GM19240 (cell line): ENCODE measurements around the gene MPDU1.
"Not testable (repeated sequence)": the region's sequence is repeated elsewhere in the genome, so short reads cannot be mapped to it uniquely, and the experiment has no call there.

Experiments
- DNase-seq: peaks from one replicate; pipeline ENCODE4 v3.0.0; 2011; ENCODE audit warnings: low spot score; ENCODE audit not compliant: insufficient read length

Gene MPDU1

DNA sequence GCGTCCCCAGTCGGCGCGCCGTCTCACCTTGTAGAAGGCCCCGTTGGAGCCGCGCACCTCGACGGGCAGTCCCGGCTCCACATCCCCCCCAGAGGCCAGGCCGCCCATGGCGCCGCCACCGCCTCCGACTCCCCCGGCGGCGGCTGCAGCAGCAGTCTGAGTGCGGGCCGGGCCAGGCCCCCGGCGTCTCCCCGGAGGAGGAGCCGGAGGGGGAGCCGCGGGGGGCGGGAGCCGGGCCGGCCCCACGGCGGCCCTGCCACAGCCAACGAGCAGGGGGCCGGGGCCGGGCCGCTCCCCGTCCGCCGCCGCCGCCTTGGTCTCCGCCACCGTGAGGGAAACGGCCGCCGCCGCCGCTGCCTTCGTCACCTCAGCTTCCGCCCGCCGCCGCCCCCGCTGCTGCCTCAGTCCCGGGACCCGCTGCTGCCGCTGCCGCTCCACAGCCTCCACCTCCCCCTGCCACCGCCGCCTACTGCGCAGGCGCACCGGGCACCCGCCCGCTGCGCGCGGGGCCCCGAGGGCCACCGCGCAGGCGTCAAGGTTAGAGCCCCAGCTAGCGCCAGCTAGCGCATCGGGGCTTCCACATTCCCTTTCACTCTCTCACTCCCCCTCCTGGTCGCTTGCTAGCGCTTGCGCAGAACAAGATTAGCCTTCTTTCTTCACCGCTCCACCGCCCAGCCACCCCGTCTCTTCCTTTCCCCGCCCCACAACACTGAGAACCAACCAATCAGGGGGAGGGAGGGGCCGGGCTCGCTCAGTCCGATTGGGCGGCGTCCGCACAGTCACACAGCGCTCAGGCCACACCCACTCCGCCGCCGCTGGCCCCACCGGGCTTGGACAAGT is 31.0 kb downstream of the MPDU1 start, which contains the start of gene FXR2:
Gene FXR2, minus strand, starts transcription at position 473 of the 840 bp plus-strand sequence. Its CDS starts 365 bp downstream, at position 108.
- peak; percentile 90 for DNase-seq

- DNase-seq: no peak
These were observed 31.7 kb downstream of the MPDU1 start for GRCh38 chr17:7615265-7615747.

DNA sequence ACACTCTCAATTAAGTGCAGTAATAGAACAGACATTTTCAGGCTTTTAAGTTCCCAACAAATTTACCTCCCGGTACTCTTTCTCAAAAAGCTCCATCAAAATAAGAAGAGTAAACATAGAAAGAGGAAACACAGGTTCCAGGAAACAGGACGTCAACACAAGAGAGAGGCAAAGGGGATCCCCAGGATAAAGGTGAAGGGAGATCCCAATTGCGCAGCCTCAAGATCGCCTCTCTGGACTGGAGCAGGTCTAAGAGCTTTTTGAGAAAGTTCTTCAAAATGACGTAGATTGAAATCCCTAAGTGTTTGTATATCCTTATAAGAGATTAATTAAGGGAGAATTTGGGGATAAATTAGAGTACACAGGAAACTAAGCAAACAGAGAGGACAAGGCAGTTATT is 35.0 kb downstream of the MPDU1 start:
- DNase-seq: no peak

DNA sequence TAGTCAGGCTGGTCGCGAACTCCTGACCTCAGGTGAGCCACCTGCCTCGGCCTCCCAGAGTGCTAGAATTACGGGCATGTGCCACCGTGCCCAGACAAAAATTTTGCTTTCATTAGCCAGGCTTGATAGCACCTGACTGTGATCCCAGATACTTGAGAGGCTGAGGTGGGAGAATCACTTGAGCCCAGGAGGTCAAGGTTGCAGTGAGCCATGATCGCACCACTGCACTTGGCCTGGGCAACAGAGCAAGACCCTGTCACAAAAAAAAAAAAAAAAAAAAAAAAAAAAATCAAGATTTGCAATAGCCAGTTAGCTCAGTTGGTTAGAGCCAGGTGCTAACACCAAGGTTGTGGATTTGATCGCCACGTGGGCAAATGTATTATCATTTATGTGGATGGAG is 37.2 kb downstream of the MPDU1 start:
- DNase-seq: no peak

GRCh38 chr17:7623661-7624060 is 40.0 kb downstream of the MPDU1 start:
- DNase-seq: no peak

DNA sequence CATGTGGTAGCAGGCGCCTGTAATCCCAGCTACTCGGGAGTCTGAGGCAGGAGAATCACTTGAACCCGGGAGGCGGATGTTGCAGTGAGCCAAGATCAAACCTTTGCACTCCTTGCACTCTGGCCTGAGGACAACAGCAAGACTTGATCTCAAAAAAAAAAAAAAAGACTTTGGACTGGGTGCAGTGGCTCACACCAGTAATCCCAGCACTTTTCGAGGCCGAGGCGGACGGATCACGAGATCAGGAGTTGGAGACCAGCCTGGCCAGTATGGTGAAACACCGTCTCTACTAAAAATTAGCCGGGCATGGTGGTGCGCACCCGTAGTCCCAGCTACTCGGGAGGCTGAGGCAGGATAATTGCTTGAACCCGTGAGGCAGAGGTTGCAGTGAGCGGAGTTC is 42.1 kb downstream of the MPDU1 start:
- DNase-seq: not testable (repeated sequence)

DNA sequence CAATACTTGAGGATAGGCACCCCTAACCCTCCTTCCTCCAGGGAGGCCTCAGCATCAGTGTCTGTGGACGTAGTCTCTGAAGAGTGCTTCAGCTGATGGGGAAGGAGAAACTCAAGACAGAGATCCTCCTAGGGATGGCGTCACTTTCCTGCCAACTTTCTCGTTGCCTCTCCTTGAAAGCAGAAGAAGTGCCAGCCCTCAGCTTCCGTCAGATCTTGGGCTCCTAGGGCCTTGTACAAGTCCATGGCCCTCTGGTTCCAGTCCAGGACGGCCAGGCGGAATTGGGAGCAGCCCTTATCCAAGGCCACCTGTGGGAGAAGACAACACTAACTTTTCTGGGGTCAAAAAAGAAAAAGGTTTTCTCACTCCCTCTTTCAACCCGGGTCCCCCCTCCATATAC is 42.7 kb downstream of the MPDU1 start:
- no peak for DNase-seq

GRCh38 chr17:7626956-7627249 is 43.3 kb downstream of the MPDU1 start:
- DNase-seq: no peak

GRCh38 chr17:7627250-7628121 is 43.8 kb downstream of the MPDU1 start, which contains the start of gene SAT2:
TSS of gene SAT2 (minus strand) at chr17:7627821. CDS start at chr17:7627635, 186 bp downstream.
- peak; percentile 94 for DNase-seq

DNA sequence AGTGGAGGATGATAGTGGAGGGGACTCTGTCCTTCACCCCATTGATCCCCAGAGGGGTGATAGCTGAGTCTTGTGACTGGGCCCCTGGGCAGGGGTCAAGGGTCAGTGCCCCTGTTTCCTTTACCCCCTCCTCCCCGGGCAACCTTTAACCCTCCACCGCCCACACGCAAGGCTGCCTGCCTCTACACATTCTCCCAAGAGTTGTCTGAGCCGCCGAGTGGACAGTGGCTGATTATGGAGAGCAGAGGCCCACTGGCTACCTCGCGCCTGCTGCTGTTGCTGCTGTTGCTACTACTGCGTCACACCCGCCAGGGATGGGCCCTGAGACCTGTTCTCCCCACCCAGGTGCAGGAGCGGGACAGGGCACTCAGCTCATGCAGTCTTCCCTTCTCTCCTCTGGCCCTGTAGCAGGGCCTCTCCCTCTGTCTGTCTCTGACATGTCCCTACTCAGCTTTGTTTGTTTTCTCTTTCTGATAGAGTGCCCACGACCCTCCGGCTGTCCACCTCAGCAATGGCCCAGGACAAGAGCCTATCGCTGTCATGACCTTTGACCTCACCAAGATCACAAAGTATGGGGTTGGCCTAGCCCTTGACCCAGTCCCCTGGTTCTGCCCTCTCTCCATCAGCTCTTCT is 46.4 kb downstream of the MPDU1 start, which contains the start of gene SHBG:
Gene SHBG, plus strand, starts transcription at position 197 of the 633 bp plus-strand sequence. Its CDS starts 38 bp downstream, at position 235.
- DNase-seq: no peak

- DNase-seq: no peak
These were observed 48.0 kb downstream of the MPDU1 start for GRCh38 chr17:7631398-7632380.

GRCh38 chr17:7632492-7632894 is 48.8 kb downstream of the MPDU1 start:
- peak; percentile 60 for DNase-seq

DNA sequence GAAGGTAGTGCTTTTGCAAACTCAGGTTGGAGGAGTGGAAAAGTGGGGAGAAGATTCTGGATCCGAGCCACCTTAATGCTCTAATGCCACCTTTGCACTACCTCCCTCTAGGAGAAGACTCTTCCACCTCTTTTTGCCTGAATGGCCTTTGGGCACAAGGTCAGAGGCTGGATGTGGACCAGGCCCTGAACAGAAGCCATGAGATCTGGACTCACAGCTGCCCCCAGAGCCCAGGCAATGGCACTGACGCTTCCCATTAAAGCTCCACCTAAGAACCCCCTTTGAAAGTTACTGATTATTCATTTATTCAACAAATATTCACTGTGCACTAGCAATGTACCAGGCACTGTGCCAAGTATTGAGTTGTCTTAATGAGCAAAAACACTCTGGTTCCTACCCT is 49.4 kb downstream of the MPDU1 start:
- no peak for DNase-seq

- DNase-seq: no peak
These were observed 50.7 kb downstream of the MPDU1 start for GRCh38 chr17:7634384-7634783.

DNA sequence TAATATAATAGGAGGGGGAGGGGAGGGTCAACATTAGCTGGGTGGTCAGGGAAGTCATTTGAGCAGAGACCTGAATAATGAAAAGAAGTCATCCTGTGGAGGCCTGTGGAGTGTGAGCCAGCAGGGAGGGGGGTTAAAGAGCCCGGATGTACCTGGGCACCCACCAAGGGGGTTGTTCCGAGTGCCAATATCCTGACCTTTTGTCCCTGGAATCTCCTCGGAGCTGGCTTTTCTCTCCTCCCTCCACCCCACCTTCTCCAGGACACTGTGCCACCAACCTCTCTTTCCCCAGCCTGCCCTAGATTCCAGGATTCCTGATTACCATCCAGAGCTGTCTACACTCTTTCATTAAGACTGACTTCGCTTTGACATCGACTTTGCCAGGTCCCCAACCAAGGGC is 52.5 kb downstream of the MPDU1 start:
- DNase-seq: no peak
